ENCODE data around the gene PIWIL1.

DNA sequence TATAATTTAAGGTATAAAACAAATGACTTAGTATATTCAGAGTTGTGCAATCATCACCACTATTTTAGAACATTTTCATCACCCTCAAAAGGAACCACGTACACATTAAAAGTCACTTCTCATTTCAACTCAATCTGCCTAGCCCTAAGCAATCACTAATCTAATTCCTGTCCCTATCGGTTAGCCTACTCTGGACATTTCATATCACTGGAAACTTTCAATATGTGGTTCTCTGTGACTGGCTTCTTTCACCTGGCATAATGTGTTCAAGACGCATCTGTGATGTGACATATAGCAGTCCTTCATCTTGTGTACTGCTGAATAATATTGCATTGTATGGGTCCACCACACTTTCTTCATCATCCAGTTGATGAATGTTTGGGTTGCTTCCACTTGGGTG, 15.4 kb upstream of the PIWIL1 start:
- TF ChIP-seq, protein P1, sequence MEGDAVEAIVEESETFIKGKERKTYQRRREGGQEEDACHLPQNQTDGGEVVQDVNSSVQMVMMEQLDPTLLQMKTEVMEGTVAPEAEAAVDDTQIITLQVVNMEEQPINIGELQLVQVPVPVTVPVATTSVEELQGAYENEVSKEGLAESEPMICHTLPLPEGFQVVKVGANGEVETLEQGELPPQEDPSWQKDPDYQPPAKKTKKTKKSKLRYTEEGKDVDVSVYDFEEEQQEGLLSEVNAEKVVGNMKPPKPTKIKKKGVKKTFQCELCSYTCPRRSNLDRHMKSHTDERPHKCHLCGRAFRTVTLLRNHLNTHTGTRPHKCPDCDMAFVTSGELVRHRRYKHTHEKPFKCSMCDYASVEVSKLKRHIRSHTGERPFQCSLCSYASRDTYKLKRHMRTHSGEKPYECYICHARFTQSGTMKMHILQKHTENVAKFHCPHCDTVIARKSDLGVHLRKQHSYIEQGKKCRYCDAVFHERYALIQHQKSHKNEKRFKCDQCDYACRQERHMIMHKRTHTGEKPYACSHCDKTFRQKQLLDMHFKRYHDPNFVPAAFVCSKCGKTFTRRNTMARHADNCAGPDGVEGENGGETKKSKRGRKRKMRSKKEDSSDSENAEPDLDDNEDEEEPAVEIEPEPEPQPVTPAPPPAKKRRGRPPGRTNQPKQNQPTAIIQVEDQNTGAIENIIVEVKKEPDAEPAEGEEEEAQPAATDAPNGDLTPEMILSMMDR (IDR thresholded peaks at IDR 0.05; ENCODE audit: insufficient read depth, low read length, poor library complexity, severe bottlenecking): no peak
- no peak for TF ChIP-seq EZH2phosphoT487 (conservative IDR thresholded peaks at IDR 0.05; ENCODE audit: low read length)

Measured in SU-DHL-6 (cell line).